ENCODE measurements around the gene P4HA2. TPM values are rescaled to one million over a fixed set of nuclear protein-coding genes. Genes with fewer than 3 reads are reported as not detected.

The P4HA2 gene
- total RNA-seq, 1 donor from 2014 or later, result 47.5 TPM

DNA sequence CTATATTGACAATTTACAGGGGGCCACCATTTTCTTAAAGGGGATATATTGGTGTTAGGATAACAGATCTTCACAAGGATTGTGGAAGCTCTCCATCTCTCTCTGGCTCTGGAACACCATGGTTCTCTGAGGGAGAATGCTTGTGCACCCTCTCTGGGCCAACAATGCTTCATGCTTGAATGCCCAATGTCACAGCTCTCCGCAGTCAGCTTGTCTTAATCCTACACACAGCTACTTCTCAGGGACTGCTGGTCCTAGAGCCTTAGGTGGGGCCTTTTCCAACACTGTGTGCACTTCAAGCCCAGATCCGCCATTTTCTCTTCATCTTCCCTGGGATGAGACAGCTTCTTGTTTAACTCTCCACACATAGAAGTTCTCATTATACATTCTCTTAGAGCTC, 22.9 kb upstream of the P4HA2 start:
- DNase-seq (ENCODE audit: low spot score), result no peak

DNA sequence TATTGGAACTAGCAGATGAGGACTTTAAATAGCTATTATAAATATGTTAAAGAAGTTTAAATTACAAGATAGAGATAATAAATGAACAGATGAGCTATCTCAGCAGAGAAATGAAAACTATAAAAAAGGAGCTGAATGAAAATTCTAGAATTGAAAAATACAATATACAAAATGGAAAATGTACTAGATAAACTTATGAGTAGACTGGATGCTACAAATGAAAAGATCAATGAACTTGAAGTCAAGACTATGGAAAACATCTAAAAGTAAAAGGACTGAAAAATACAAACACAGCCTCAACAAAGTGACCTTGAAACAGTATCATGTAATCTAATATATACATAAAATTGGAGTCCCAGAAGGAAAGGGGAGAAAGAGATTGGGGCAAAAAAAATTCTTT, 19.2 kb upstream of the P4HA2 start:
- no peak for DNase-seq (ENCODE audit: low spot score)

DNA sequence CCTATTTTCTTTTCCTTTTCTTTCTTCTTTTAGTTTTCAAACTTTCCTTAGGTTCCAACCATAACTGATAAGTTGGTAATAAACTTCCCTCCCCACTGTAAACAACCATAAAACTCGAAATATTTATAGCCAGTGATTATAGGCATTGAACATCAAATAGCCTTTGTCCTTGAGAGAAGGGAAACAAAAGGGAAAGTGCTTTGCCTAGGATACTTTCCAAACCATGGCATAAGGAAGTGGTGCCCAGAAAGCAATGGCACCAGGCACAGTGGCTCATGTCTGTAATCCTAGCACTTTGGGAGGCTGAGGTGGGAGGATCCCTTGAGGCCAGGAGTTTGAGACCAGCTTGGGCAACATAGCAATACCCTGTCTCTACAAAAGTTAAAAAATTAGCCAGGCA, 17.9 kb upstream of the P4HA2 start:
- no peak for DNase-seq (ENCODE audit: low spot score)

DNA sequence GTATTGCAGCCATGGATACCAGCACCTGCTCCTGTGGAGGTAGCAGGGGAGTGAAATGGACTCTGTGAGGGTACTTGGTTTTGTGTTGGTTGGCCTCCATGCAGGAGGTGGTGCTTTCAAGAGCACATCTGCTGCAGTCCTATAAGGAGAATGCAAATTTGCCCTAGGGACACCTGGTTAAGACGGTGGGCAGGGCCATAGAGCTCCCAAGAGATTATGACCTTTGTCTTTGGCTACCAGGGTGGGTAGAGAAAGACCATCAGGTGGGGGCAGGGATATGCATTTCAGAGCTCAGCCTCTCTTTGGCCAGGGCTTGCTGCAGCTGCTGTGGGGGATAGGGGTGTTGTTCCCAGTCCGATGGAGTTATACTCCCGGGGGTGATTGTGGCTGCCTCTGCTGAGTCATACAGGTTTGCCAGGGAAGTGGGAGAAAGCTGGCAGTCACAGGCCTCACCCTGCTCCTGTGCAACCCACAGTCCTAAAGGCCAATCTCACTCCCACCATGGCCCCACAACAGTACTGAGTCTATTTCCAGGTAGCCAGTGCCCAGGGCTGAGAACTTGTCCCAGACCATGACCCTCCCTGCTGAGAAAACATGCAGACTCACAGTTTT, 15.8 kb upstream of the P4HA2 start:
- DNase-seq (ENCODE audit: low spot score), result no peak

DNA sequence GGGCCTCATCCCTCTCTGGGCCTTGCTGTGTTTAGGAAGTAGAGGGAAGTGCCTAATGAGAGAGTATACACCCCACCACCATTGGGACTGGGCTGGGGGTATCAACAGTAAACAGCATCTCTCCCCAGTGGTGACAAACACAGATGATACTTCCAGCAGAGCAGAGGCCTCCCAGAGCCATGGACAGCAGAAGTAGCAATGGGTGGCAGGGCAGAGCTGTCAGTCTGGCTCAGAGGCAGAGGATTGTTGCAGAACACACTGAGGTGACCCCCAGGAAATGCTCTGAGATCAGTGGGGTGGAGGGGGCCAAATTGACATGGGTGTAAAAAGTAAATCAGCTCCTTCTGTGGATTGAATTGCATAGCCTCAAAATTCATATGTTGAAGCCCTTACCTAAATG, 12.1 kb upstream of the P4HA2 start:
- DNase-seq (ENCODE audit: low spot score), result no peak

DNA sequence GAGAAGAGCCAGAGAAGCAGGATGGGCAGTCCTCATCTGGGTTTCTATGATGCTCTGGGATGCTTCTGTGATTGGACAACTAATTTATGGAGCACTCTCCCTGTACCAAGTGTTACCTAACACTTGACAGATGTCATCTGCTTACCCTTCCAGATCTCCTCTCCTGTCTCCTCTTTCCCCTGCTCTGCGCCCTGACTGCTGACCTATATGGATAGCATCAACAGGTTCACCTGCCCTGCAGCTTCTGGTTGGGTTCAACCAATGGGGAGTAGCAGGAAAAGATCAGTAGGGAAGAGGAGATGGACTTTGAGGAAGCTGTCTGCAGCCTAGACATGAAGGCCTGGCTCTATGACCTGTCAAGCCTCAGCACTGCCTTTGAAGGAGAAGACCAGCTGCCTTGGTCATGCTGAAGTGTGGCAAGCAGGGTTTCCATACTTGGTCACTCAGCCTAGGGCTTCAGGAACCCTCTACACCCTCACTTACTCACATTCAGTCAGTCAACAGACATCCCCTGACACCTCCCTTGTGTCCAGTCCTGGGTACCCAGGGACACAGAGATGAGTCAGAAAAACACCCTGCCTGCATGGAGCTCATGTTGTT, 11.3 kb upstream of the P4HA2 start:
- DNase-seq (ENCODE audit: low spot score), result no peak

DNA sequence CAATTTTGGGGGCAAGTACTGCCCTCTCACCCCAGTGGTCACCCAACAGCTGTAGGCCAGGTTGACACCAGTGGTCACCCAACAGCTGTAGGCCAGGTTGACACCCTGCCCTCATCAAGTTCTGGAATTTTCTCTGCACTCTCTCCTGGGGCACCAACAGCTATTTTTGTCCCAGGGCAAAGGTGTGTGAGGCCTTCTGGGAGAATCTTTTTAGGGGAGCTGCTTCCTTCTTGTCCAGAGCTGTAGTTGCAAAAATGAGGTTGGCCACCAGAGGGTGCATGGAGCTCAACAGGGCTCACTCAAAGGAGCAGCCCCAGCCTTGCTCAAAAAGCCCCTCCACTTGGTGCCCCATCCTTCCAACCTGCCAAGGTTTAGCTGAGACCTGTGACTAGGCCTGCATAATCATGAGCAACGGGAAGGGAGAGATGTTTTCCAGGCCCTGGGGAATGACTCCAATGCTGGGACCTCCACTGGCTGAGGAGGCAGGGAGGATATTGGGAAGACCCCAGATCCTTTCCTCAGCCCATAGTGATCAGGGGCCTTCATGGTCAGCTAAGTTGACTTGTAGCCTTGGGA, 10.6 kb upstream of the P4HA2 start:
- peak; percentile 82 for DNase-seq (ENCODE audit: low spot score)

DNA sequence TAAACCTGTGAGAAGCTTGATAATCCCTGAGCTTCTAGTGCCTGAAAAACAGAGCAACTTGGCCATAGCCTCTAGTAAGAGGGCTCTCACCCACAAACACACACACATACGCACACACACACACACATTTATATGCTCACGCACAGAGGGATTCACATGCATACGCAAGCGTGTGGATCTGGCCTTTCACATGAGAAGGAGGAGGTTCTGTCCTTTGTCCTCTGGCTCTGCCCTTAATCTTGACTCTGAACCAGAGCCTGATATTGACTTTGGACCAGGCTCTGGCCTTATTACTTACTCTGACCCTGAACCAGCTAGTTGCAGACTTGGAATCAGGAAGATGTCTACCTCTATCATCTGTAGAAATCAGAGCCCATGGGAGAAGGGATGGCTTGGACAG, 10.0 kb upstream of the P4HA2 start:
- no peak for DNase-seq (ENCODE audit: low spot score)

DNA sequence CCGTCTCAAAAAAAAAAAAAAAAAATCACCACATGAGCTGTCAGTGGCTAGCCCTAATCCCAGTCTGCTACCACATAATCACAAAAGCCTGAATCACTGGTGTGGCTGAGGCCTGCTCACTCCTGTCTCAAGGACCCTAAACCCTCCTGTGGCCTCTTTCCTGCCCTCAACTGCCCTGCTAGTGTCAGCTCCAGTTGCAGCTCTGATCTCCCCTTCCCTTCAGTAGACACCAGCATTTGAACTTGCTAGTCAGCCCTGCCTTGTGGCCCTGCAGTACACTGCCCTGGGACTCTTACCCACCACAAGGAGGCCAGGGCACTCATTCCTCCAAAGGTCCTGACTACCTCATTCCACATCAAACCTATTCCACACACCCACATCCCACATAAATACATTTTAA, 9.5 kb upstream of the P4HA2 start:
- no peak for DNase-seq (ENCODE audit: low spot score)

DNA sequence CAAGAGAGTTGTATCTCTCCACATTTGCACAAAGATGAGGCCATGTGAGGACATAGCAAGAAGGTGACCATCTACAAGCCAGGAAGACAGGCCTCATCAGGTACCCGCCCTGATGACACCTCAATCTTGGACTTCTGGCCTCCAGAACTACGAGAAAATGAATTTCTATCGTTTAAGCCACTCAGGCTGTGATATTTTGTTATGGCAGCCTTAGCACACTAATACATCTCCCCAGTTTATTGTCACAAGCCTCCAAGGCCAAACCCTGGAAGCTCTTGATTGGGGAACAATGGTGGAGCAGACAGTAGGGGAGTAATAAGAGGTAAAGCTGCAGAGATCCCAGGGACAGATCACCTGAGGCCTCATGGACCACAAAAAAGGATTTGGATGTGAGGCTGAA, 7.7 kb upstream of the P4HA2 start:
- no peak for DNase-seq (ENCODE audit: low spot score)

DNA sequence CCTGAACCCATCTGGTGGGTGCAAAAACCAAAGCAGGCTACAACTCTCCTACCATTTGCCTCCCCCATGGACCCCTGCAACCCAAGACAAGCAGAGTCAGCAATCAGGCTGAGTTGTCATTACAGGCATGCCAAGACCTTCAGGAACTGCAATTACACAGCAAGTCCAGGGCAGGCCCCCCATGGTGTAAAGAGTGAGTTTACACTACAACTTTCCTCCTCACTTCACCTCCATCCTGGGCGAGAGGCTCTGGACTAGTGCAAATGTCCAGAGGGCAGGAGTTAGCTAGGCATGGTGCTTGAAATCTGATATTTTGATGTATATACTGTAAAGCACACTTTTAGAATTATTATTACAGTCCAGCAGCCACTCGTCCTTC, 7.0 kb upstream of the P4HA2 start:
- DNase-seq (ENCODE audit: low spot score), result no peak

DNA sequence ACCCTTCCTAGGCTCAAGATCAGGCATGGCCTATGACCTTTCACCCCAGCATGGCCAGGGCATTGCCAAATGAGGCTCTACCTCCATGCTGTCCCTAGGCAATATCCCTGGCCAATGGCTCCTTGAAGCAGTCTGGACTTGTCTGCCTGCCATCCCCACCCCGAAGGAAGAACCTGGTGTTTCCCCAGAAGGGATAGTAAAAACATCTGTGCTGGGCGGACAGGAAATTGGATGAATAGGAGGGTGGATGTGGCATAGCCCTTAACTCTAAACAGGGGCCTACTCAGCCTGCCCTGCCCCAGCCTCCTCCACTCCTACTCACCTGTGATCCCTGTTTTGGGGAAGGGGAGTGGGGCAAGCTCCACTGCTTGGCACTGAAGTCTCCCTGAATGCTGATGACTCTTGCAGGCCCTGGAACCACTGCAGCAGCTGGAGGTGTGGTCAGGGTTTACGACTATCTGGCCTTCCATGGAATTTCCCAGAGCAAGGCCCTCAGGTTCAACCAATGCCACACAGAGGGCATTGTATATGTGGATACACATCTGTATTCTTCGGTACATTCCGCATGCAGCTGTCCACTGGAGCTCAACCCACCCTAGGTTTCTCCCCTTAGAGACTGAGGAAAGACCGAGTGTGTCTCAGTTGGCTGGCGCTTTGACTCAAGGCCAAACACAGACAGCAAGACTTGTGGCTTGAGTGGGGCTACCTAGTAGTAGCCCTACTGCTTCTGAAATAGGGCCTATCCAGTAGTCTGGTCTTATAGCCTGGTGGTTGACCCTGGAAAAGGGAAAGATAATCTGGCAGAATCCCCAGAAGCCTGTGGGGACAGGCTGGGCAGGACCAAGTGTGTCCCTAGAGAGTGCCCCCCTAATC, 6.4 kb upstream of the P4HA2 start:
- no peak for DNase-seq (ENCODE audit: low spot score)

DNA sequence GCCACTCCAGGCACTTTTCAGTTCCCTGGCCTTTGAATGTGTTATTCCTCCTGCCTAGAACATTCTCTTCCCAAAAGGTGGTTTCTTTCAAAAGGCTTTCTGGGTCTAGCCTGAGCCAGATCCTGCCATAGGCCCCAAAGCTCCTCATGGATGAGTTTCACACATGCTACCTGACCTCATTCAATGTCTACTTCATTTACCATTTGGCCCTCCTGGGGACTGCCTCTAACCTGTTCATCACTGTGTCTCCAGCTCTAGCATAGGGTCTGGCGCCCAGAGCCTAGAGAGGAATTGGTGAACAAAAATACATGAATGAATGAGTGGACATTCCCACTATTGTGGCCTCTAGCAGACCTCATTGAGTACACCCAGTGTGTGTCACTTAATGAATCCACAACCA, 5.4 kb upstream of the P4HA2 start:
- DNase-seq (ENCODE audit: low spot score), result no peak

DNA sequence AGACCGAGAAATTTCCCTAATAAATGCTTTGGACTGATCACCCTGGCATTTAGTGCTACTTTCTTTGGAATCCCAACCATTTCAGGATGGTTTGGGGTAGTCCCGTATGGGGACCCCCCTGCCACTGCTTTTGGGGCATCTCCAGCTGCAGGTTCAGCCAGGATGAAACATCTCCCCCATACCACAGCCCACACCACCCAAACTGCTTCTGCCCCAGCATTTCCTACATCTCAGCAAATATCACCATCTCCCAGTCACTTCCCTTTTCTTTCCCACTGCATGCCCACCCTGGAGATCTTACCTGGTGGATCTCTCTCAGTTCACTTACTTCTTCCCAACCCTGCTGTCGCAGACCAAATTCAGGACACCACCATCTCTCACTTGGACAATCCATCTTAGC, 4.8 kb upstream of the P4HA2 start:
- no peak for DNase-seq (ENCODE audit: low spot score)

DNA sequence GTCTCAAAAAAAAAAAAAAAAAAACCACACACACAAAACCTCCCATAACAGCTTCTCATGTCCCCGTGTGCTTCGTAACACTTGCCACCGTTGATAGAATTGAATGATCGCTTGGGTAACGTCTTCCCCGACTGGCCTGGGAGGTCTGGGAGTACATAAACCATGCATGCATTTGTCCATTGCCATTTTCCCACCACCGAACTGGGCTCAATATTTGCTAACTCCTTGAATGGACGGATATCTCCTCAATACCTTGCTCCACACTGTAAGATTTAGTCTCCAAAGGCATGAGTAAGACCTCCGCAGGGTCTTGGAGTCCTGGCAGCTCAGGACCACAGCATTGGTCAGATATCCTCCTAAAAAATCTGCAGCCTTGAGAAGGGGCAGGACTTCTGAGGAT, 3.2 kb upstream of the P4HA2 start:
- DNase-seq (ENCODE audit: low spot score), result no peak

DNA sequence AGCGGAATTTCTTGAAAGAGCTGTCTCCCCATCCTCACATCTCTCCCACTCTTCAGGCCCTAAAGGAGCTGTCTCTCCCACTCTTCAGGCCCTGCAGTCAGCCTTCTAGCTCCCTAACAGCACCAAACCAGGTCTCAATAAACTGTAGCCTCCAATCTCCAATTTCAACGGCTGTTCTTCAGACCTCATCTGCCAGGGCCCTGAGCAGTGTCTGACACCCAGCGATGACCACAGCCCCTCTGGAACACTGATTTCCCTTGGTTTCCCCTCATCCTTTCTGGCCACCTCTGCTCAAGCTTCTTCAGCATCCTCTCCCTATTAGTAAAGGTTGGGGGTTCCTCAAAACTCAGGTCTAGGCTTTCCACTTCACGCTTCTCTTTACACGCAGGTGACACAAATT, 1.6 kb upstream of the P4HA2 start:
- DNase-seq (ENCODE audit: low spot score), result no peak

DNA sequence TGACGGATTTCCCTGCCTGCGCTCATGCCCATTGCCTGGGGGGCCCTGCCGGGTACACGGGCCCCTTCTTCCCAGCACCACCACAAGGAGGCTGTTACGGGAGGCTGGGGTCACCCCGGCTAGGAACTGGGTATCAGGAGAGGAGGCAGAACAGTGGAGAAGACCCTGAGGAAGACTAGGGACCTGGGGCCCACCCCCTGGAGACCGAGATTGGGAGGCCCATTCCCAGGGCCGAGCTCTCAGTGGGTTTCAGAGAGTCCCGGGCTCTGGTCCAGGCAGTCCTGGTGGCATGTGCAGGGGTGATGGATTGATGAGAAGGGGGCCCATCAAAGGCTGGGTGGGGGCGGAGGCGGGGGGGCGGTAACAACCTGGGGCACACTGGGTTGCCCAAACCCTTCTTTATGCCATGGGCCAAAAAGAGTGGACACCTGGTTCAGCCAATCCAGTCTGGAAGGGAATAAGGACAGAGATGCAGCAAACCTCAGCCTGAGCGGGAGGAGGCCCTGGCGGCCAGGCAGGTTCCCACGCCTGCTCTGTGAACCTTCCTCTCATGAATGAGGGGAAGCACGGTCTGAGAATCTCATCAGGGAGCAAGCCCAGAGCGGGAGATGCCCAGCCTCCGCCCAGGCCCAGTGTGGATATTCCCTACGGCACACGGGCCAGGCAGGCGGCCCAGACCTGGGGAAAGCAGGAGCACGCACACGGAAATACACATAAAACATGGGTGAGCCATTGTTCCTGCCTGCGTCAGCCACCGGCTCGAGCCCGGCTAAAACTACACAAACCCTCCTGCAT, 785 bp upstream of the P4HA2 start:
- DNase-seq (ENCODE audit: low spot score), result no peak

DNA sequence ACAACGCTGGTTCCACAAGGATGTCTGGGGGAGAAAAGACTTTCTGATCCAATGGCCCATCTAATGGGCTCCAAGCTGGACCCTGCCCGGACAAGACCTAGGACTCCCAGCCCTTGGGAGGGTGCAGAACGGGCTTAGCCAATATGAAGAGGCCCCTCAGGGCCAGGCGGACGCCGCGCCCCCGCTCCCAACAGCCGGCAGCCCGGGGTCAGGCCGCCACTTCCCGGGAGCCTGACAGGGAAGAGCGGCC, 493 bp downstream of the P4HA2 start:
- no peak for DNase-seq (ENCODE audit: low spot score)

DNA sequence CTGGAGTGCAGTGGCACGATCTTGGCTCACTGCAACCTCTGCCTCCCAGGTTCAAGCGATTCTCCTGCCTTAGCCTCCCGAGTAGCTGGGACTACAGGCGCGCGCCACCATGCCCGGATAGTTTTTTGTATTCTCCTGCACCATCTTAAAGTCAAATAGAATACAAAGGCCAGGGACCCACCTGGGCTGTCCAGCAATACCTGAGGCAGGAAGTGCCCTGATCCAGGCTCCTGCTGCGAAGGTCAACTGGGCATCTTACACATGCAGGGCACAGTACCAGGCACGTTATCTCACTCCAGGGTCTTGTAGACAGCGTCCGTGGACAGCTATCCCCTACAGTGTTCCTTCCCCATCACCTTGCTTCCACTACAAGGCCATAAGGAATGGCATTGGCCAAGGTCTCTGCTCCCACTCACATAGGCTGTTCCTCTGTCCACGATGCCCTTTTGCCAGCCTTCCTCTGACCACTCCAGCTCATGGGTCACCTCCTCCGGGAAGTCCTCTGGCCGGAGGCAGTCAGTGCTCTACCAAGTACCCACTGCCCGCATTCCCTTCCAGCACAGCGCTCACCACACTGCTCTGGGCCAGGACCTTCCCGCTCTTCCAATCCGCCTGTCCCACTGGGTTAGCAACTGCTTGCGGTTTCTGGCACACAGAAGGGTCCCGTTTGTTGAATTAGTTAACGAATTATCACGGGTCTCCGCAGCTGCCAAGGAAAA, 978 bp downstream of the P4HA2 start:
- no peak for DNase-seq (ENCODE audit: low spot score)

DNA sequence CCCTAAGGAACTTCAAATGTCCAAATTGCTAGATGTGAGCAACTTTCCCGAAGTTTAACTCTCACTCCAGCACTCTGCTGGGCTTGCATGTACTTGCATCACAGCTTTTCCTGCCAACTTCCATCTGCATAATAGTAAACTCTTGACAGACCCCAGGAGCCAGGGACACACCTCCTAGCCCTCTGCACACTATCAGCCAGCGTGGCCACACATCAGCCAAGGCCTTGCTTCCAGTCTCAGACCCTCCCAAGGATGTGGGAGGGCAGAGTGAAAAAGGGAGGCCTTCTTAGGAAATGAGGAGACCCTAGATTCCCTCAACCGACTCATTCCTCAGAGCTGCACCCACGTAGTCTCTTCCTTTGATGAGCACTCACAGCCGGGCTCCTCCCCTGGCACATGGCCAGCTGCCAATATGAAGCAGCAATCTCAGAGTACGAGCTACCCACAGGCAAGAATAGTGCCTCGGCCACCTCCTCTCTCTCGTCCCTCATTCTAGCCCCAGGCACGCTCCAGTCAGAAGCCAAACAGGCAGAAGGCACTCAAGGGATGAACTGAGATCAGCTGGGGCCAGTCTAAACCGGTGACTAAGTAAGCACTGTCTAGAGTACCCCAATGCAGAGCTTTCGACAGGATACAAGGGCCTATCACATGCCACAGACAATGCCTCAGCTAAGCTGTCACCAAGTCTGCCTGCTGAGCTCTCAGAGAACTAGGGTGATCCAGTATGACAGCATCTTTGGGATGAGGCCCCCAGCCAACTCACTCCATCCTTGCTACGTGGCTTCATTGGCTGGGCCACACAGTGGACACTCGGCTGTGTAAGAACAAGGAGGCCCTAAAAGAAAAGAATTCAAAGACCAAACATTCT, 2.3 kb downstream of the P4HA2 start:
- DNase-seq (ENCODE audit: low spot score), result peak; percentile 62

DNA sequence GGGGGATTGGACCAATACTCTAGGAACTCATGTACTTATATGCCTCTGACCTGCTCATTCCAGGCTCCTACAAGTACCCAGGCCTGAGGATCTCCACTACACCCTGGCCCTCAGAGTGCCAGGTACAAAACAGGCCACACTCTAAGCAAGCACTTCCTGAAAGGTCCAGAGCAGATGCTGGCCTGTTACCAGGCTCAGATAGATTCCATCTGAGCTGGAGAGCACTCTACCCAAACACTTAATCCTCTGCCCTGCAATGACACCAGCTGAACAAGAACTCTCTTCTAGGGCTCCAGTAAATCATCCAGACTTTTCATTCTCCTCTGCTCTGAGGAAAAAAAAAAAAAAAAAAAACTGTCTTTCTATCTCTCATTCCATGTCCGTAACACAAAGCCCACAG, 2.9 kb downstream of the P4HA2 start:
- DNase-seq (ENCODE audit: low spot score), result peak; percentile 17

All from mucosa of gallbladder (tissue), 1 donor.